Endothelial cell (in vitro differentiated cells): ENCODE results near the gene PRKAG2. TPM values are rescaled to one million over a fixed set of nuclear protein-coding genes. Genes with fewer than 3 reads are reported as not detected.

Experiments used
- DNase-seq: peaks from one replicate; pipeline ENCODE4 v3.0.0; 2021; ENCODE audit warnings: low spot score
- H3K27ac Mint-ChIP-seq: one replicate; pipeline ENCODE4 v1.8.0; 2021; ENCODE audit warnings: mixed read lengths, inconsistent platforms; ENCODE audit not compliant: unreplicated experiment
- H3K27me3 Mint-ChIP-seq: one replicate; pipeline ENCODE4 v1.8.0; 2021; ENCODE audit warnings: mild to moderate bottlenecking, moderate library complexity, mixed read lengths, inconsistent platforms; ENCODE audit not compliant: unreplicated experiment
- H3K36me3 Mint-ChIP-seq: one replicate; pipeline ENCODE4 v1.8.0; 2021; ENCODE audit warnings: mild to moderate bottlenecking, low read depth, mixed read lengths, inconsistent platforms; ENCODE audit not compliant: unreplicated experiment
- H3K4me1 Mint-ChIP-seq: one replicate; pipeline ENCODE4 v1.8.0; 2021; ENCODE audit warnings: mild to moderate bottlenecking, mixed read lengths, inconsistent platforms; ENCODE audit not compliant: unreplicated experiment
- H3K4me3 Mint-ChIP-seq: one replicate; pipeline ENCODE4 v1.8.0; 2021; ENCODE audit warnings: mild to moderate bottlenecking, mixed read lengths, inconsistent platforms; ENCODE audit not compliant: unreplicated experiment
- H3K9me3 Mint-ChIP-seq: one replicate; pipeline ENCODE4 v1.8.0; 2021; ENCODE audit warnings: mixed read lengths, inconsistent platforms; ENCODE audit not compliant: unreplicated experiment
- CTCF ChIP-seq: fragments of 200-600 bp; sonication (generic); IDR thresholded peaks from one replicate; pipeline ENCODE4 v1.5.0; 2021; ENCODE audit warnings: antibody characterized with exemption; ENCODE audit not compliant: unreplicated experiment
- total RNA-seq: library from RNA; stranded (reverse); fragmentation: NEBNext Ultra II Directional; extraction: Animal tissue kit (Norgen Biotek cat#: 25700); gene quantifications from one replicate; pipeline ENCODE4 v1.2.1, GENCODE V29; 2021; ENCODE audit not compliant: unreplicated experiment

PRKAG2 gene
- total RNA-seq, 1 donor from 2014 or later: 16.0 TPM

GRCh38 chr7:151626422-151627115 lies 250.3 kb downstream of the PRKAG2 start:
- peaks cover 7% of the 10 kb centered on the region for H3K27me3 Mint-ChIP-seq
- H3K4me3 Mint-ChIP-seq: no peak overlapping the region
- peaks cover 34% of the 10 kb centered on the region for H3K4me1 Mint-ChIP-seq
- peak; percentile 14 for TF ChIP-seq CTCF
- no peak overlapping the region for H3K27ac Mint-ChIP-seq
- no peaks in the 10 kb centered on the region for H3K9me3 Mint-ChIP-seq
- H3K36me3 Mint-ChIP-seq: no peaks in the 10 kb centered on the region
- DNase-seq: peak; percentile 39

- H3K9me3 Mint-ChIP-seq: no peaks in the 10 kb centered on the region
- H3K36me3 Mint-ChIP-seq: no peaks in the 10 kb centered on the region
- H3K4me1 Mint-ChIP-seq: peaks cover 25% of the 10 kb centered on the region
- H3K27ac Mint-ChIP-seq: no peak overlapping the region
- no peak for TF ChIP-seq CTCF
- no peak for DNase-seq
- peaks cover 7% of the 10 kb centered on the region for H3K27me3 Mint-ChIP-seq
- H3K4me3 Mint-ChIP-seq: no peak overlapping the region
Observed at GRCh38 chr7:151625606-151626005, 251.3 kb downstream of the PRKAG2 start.

- peaks cover 25% of the 10 kb centered on the region for H3K4me1 Mint-ChIP-seq
- no peak overlapping the region for H3K27ac Mint-ChIP-seq
- no peaks in the 10 kb centered on the region for H3K9me3 Mint-ChIP-seq
- TF ChIP-seq CTCF: no peak
- no peak overlapping the region for H3K4me3 Mint-ChIP-seq
- H3K27me3 Mint-ChIP-seq: peaks cover 7% of the 10 kb centered on the region
- H3K36me3 Mint-ChIP-seq: no peaks in the 10 kb centered on the region
- DNase-seq: no peak
Observed at GRCh38 chr7:151624246-151624928, 252.5 kb downstream of the PRKAG2 start.

- Mint-ChIP-seq H3K27me3 (peaks cover 7% of the 10 kb centered on the region), H3K27ac (no peak overlapping the region), H3K4me3 (no peak overlapping the region), H3K4me1 (peaks cover 25% of the 10 kb centered on the region), H3K9me3 (no peaks in the 10 kb centered on the region), H3K36me3 (no peaks in the 10 kb centered on the region)
- TF ChIP-seq CTCF: no peak
- no peak for DNase-seq
Observed at GRCh38 chr7:151623766-151624165, 253.1 kb downstream of the PRKAG2 start.

- no peak overlapping the region for H3K4me3 Mint-ChIP-seq
- no peaks in the 10 kb centered on the region for H3K9me3 Mint-ChIP-seq
- no peak for DNase-seq
- no peak for TF ChIP-seq CTCF
- no peaks in the 10 kb centered on the region for H3K36me3 Mint-ChIP-seq
- H3K27ac Mint-ChIP-seq: no peak overlapping the region
- H3K27me3 Mint-ChIP-seq: peaks cover 7% of the 10 kb centered on the region
- H3K4me1 Mint-ChIP-seq: peaks cover 25% of the 10 kb centered on the region
Observed at GRCh38 chr7:151621961-151622360, 255.0 kb downstream of the PRKAG2 start.
